Measurements from ENCODE around the gene LRMDA. TPM values are rescaled to one million over a fixed set of nuclear protein-coding genes. Genes with fewer than 3 reads are reported as not detected.

LRMDA gene
- total and polyA plus RNA-seq, 4 donors = 12.1 to 40.8 (median 21.6) TPM

DNA sequence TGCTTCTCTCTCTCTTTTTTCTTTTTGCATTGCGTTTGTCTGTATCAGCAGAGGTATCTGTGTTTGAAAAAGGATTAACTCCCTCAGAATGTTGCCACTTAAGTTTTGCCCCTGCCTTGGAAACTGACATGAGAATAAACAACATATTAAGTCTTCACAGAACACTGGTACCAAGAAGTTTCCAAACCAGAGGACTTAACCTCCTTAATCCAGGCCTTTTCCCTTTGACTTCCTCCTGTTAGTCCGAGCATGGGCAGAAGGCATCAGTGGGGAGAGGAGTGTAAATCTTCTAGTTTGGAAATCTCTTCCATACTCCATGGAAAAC, 681.4 kb downstream of the LRMDA start:
- peaks cover 0 to 43% (median 7%) of the 10 kb centered on the region in 5 donors for H3K4me1 ChIP-seq (ENCODE audit: control insufficient read depth in 5 of 5, insufficient read depth in 5 of 5, low read length in 5 of 5)
- ATAC-seq (ENCODE audit: insufficient read depth, low FRiP score) = no peak
- no peak overlapping the region for H3K9ac ChIP-seq (ENCODE audit: insufficient read depth in 1 of 2, low read length in 2 of 2)
- TF ChIP-seq, protein P1, sequence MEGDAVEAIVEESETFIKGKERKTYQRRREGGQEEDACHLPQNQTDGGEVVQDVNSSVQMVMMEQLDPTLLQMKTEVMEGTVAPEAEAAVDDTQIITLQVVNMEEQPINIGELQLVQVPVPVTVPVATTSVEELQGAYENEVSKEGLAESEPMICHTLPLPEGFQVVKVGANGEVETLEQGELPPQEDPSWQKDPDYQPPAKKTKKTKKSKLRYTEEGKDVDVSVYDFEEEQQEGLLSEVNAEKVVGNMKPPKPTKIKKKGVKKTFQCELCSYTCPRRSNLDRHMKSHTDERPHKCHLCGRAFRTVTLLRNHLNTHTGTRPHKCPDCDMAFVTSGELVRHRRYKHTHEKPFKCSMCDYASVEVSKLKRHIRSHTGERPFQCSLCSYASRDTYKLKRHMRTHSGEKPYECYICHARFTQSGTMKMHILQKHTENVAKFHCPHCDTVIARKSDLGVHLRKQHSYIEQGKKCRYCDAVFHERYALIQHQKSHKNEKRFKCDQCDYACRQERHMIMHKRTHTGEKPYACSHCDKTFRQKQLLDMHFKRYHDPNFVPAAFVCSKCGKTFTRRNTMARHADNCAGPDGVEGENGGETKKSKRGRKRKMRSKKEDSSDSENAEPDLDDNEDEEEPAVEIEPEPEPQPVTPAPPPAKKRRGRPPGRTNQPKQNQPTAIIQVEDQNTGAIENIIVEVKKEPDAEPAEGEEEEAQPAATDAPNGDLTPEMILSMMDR (IDR thresholded peaks at IDR 0.05; ENCODE audit: control extremely low read depth, extremely low read depth) = no peak
- DNase-seq = no peak
- no peaks in the 10 kb centered on the region for H3K27me3 ChIP-seq (ENCODE audit: control insufficient read depth in 3 of 3, insufficient read depth in 3 of 3, low read length in 2 of 3)
- 88 to 90% methylated on average over 2 of the region's 2 CpGs for WGBS, 2 donors
- no peak overlapping the region for H3K4me3 ChIP-seq
- H3K36me3 ChIP-seq (ENCODE audit: control insufficient read depth in 4 of 4, insufficient read depth in 4 of 4, low read length in 4 of 4) = no peaks in the 10 kb centered on the region
- H3K9me3 ChIP-seq (ENCODE audit: control insufficient read depth in 4 of 4, insufficient read depth in 3 of 4, low read length in 3 of 4) = no peaks in the 10 kb centered on the region
- no peak overlapping the region for H3K27ac ChIP-seq (ENCODE audit: low read depth in 1 of 2, low read length in 1 of 2)

DNA sequence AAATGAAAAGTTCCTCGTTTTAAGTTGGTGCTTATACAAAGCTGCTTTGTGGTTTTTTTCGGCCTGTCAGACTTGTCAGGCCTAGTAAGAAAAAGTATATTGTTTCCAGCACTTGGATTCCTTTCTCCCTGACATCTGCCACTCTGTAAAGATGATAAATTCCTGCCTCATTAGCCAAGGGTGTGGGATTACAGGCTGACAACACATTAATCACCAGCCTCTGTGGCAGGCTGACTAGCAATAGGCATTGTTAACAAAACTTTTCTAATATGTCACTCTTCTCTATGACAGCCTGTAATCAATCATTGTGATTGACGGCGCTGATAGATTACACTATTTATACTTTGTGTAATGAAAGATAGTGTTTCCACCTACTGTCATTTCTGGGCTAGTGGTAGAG, 682.5 kb downstream of the LRMDA start:
- peak in 2 of 3 donors; percentile 27 to 38 for DNase-seq
- ATAC-seq (ENCODE audit: insufficient read depth, low FRiP score) = no peak
- WGBS, 2 donors = 61 to 66% methylated on average over 4 of the region's 4 CpGs
- Histone ChIP-seq H3K27me3 (ENCODE audit: control insufficient read depth in 3 of 3, insufficient read depth in 3 of 3, low read length in 2 of 3) (no peaks in the 10 kb centered on the region), H3K4me3 (no peak overlapping the region), H3K36me3 (ENCODE audit: control insufficient read depth in 4 of 4, insufficient read depth in 4 of 4, low read length in 4 of 4) (no peaks in the 10 kb centered on the region), H3K9ac (ENCODE audit: insufficient read depth in 1 of 2, low read length in 2 of 2) (no peak overlapping the region), H3K27ac (ENCODE audit: low read depth in 1 of 2, low read length in 1 of 2) (no peak overlapping the region), H3K4me1 (ENCODE audit: control insufficient read depth in 5 of 5, insufficient read depth in 5 of 5, low read length in 5 of 5) (peaks cover 0 to 43% (median 7%) of the 10 kb centered on the region in 5 donors), H3K9me3 (ENCODE audit: control insufficient read depth in 4 of 4, insufficient read depth in 3 of 4, low read length in 3 of 4) (no peaks in the 10 kb centered on the region)
- TF ChIP-seq, protein P1 (IDR thresholded peaks at IDR 0.05; ENCODE audit: control extremely low read depth, extremely low read depth) = no peak

DNA sequence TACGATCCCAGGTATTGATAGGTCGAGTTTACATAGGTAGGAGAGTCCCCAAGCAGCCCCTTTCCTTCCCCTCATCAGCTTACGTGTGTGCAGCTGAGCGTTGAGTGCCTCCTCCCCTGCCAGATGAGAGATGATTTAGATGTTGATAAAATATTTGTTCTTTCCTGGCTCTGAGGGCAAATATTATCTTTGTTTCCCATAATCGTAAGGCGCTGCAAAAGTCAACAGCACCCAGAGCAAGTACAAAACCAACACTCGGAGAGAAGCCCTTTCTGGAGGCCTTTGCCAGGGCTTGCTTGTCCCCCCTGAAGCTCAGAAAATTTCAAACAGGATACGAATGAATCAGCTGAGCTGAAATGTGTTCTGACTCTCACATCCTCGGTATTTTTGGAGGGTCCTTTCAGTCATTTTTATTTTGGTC, 683.2 kb downstream of the LRMDA start:
- no peak overlapping the region for H3K27ac ChIP-seq (ENCODE audit: low read depth in 1 of 2, low read length in 1 of 2)
- H3K9ac ChIP-seq (ENCODE audit: insufficient read depth in 1 of 2, low read length in 2 of 2) = no peak overlapping the region
- H3K36me3 ChIP-seq (ENCODE audit: control insufficient read depth in 4 of 4, insufficient read depth in 4 of 4, low read length in 4 of 4) = no peaks in the 10 kb centered on the region
- H3K27me3 ChIP-seq (ENCODE audit: control insufficient read depth in 3 of 3, insufficient read depth in 3 of 3, low read length in 2 of 3) = no peaks in the 10 kb centered on the region
- H3K4me1 ChIP-seq (ENCODE audit: control insufficient read depth in 5 of 5, insufficient read depth in 5 of 5, low read length in 5 of 5) = peaks cover 0 to 43% (median 7%) of the 10 kb centered on the region in 5 donors
- H3K4me3 ChIP-seq = no peak overlapping the region
- 53 to 61% methylated on average over 9 of the region's 9 CpGs for WGBS, 2 donors
- TF ChIP-seq, protein P1 (IDR thresholded peaks at IDR 0.05; ENCODE audit: control extremely low read depth, extremely low read depth) = no peak
- no peaks in the 10 kb centered on the region for H3K9me3 ChIP-seq (ENCODE audit: control insufficient read depth in 4 of 4, insufficient read depth in 3 of 4, low read length in 3 of 4)
- DNase-seq (peak; percentile 26 to 63 (median 45)), ATAC-seq (ENCODE audit: insufficient read depth, low FRiP score) (no peak)

DNA sequence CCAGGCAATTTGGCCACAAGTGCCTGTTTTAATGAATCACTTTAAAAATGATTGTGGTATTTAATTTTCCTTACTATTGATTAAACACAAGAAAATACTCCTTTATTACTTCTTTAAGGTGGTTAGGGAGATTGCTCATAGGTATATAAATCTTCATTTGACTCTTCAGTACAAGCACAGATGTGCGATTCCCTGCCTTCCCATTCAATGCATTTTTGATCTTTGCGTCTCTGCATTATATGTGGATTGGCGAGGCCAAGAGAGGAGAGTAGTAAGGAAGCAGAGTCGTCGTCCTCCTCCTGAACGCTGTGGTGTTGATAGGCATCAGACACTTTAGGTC, 683.7 kb downstream of the LRMDA start:
- Histone ChIP-seq H3K27me3 (ENCODE audit: control insufficient read depth in 3 of 3, insufficient read depth in 3 of 3, low read length in 2 of 3) (no peaks in the 10 kb centered on the region), H3K27ac (ENCODE audit: low read depth in 1 of 2, low read length in 1 of 2) (no peak overlapping the region), H3K4me3 (no peak overlapping the region), H3K9me3 (ENCODE audit: control insufficient read depth in 4 of 4, insufficient read depth in 3 of 4, low read length in 3 of 4) (no peaks in the 10 kb centered on the region), H3K36me3 (ENCODE audit: control insufficient read depth in 4 of 4, insufficient read depth in 4 of 4, low read length in 4 of 4) (no peaks in the 10 kb centered on the region), H3K4me1 (ENCODE audit: control insufficient read depth in 5 of 5, insufficient read depth in 5 of 5, low read length in 5 of 5) (peaks cover 0 to 43% (median 7%) of the 10 kb centered on the region in 5 donors), H3K9ac (ENCODE audit: insufficient read depth in 1 of 2, low read length in 2 of 2) (no peak overlapping the region)
- WGBS, 2 donors = 79 to 81% methylated on average over 6 of the region's 6 CpGs
- TF ChIP-seq, protein P1 (IDR thresholded peaks at IDR 0.05; ENCODE audit: control extremely low read depth, extremely low read depth) = no peak
- DNase-seq = no peak
- ATAC-seq (ENCODE audit: insufficient read depth, low FRiP score) = no peak

Measured in lung (tissue), 12 donors.